Frontal cortex (tissue), 4 donors: ENCODE measurements around the gene SH3RF3. TPM values are rescaled to one million over a fixed set of nuclear protein-coding genes. Genes with fewer than 3 reads are reported as not detected.

Source experiments
- DNase-seq, 2 donors: peaks; one replicate each; pipeline ENCODE4 v3.0.0; 2012; ENCODE audit warnings: low spot score in 2 of 2
- FAIRE-seq: peaks from 2 replicates; lab custom pipeline; 2012; peaks lifted over from hg19 to GRCh38; lab: Jason Lieb, UNC
- total RNA-seq: library from RNA; depleted of rRNA; stranded (reverse); fragments of >200 nt; gene quantifications from one replicate; pipeline ENCODE4 v1.2.3, GENCODE V29; 2014
- donor health status: control.
- donor health status: control.
- donor health status: control.

The SH3RF3 gene
- total RNA-seq, 1 donor from 2014 or later = 9.0 TPM

DNA sequence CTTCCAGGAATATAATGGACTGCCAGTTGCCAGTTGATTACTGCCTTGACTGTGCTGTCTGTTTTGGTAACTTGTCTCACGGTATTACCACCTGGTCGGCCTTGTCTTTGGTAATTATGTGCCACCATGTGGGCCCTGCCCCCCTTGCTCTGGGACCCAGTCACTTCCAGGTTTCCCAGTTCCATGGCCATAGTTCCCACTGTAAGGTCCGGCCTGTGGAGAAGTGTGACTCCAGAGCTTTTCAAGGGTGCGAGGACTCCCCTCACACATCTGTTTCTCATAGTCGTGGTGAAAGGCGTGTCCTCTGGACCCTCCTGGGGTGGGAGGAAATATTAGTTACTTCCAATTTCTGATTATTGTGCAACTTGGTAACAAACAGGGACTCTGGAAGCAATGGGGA is 334.2 kb downstream of the SH3RF3 start:
- DNase-seq = no peak
- no peak for FAIRE-seq

DNA sequence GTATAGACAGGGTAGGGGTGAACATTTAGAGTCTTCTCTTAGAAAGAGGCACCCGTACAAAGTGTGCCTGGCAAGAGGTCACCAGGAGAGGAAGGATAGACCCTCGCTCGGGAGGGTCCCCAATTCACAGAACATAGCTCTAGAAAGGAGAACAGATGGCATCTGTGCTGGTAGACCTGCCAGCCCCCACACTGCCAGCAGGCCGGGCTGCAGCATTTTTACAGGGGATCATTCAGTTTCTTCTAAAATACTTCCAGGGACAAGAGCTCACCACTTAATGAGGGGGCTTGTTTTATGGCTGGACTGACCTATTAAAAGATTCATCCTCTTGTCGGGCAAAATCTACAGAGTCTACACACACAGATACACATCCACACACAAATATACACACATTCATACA is 334.9 kb downstream of the SH3RF3 start:
- no peak for FAIRE-seq
- DNase-seq = no peak

DNA sequence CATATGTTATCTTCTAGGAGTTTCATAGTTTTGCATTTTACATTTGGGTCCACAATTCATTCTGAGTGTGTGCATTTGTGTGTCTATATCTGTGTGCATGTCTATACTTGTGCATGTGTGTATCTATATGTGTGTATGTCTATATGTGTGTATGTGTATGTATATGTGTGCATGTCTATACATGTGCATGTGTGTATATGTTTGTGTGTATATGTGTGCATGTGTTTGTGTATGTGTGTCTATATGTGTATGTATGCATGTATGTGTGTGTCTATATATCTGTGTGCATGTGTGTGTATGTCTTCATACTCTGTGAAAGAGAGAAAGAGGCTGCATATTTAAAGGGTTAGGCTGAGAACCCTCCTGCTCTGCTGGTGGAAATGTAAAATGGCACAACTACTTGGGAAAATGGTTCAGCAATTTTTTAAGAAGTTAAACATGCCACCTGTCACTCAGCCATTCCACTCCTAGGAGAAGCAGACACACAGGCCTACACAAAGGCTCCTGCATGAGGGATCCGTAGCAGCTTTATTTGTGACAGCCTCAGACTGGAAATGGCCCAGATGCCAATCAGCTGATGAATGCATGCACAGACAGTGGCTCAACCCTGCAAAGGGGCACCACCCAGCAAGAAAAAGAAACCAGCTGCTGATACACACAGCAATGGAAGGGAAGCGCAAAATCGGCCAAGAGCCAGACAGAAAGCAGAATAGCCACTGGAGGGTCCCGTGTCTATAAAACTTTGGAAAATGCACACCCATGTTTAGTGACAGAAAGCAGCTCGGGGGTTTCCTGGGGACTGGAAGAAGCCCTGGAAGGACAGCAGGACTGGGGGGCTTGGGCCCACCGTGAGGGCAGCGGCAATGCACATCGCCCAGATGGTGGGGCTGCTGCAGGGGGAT is 337.9 kb downstream of the SH3RF3 start:
- FAIRE-seq (no peak), DNase-seq (no peak)

DNA sequence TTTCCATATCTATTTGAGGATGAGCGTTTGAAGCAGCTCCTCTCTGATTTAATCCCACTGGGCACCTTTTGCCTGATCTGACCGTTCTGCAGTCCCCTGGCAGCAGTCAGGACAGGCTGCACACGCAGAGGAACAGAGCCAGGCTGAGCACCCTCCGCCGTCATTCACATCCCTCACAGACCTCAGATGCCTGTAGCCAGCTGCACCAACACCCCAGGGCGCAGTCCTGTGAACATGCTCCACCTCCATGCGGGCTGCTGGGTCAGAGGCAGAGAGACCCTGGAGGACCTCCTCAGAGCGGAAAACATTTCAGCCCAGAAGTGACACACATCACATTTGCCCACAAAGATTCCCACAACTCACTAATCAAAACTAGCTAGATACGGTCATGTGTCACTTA is 338.7 kb downstream of the SH3RF3 start:
- no peak for FAIRE-seq

DNA sequence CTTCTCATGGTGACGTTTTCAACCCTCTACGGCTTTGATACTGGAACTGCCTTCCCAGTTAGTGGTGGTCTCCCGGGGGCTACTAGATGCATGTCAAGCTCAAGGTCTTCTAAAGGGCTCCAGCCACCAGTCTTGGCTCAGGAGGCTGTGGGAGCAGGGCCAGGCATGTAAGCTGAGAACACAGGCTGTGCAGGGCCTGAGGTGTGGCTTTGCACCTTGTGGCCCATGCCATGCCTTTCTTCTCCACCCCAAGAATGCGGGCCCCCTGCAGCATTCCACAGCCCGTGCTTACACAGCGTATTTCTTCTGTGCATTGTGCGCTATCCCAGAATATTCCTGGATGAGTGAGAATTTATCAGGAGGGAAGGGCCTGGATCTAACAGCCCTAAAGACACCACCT is 339.9 kb downstream of the SH3RF3 start:
- no peak for DNase-seq
- FAIRE-seq = no peak

More for the DNA sequence above, 338.7 kb downstream of the SH3RF3 start:
- no peak for DNase-seq

DNA sequence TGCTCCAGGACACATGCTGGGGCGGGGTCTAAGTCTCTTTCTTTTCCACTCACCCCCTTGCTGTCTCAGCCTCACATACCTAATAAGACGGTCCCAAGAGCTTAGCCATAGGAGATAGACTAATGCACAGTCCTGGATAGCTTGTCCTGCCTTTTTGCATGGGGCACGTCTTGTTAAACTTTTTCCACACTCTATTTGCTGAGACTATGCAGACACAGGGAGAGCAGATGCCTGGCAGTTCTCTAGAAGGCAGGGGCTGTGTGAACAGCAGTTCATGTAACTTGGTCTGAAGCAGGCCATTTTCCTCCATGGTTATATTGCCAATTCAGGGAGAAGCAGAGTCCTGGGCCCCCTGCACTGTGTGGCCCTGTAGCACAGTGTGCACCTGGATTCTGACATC is 342.7 kb downstream of the SH3RF3 start:
- DNase-seq (no peak), FAIRE-seq (no peak)

DNA sequence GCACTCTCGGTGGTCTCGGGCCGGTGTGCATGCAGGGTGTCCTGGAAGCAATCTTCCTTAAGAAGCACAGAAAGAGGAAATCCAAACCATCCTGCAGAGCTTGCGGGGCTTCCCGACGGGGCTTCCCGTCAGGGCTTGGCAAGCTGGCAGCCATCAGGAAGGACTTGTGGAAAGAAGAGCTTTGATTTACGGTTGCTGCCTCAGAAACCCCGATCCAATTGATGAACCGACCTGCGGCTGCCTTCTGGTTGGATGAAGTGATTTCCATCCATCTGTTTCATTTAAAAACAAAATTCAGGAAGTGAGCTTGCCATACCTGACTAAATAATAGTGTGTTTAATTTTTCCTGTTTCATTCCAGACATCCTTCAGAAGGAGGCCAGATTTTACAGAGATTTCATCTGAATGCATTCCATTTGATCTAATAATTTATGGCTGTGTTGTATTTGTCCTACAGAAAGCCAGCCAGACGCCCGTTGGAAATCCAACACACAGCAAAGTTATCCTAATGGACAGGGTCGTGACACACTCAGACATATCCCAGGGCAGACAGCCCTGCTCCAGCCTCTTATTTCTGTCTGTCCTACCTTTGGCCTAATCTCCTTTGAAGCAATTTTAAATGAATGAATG is 343.4 kb downstream of the SH3RF3 start:
- DNase-seq (no peak), FAIRE-seq (no peak)

DNA sequence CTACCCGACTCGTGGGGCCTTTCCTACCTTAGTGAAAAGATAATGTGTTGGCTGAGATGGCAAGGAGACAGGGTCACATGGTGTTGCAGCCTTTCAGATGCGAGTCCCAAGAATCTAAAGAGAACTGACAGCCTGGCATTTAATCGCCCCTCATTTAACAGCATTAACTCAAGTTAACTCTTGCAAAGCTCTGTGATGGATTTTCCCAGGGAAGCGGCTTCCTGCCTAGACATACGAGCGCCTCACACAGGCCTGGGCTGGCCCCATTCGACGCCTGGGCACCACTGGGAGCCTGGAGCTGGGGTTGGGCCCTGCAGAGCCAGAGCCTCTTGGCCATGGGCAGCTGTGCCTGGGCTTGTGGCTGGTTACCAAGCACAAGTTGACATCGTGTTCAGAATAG is 344.0 kb downstream of the SH3RF3 start:
- no peak for DNase-seq
- no peak for FAIRE-seq

DNA sequence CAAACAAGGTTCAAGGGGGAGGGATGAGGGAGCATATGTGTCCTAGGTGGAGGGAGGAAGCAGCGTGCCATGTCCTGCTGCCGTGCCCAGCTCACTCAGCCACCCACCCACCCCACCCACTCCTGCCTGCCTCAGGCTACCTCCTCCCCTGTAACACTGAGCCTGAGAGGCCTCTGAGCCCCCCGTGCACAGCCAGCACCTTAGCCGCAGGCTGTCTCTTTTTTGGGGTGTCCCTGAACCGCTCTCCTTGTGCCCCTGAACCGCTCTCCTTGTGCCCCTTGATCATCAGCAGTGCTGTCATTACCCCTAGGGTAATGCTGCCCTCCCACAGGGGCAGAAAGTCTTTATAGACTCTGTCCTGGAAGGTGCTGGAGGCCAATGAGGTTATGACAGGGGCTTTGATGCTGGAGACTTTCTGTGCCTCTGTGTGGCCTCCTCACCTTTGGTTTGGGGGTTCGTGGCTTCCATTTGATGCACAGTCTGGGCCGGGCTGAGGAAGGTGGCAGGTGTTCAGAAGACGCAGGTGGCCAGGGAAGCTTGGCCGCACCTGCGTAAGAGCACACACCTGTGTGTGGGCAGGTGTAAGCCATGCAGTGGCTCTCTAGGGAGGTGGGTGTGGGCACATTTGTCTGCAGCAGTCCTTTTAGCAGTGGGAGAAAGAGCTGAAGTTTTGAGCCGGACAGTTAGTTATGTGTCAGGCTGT is 344.8 kb downstream of the SH3RF3 start:
- DNase-seq = no peak
- FAIRE-seq = no peak

DNA sequence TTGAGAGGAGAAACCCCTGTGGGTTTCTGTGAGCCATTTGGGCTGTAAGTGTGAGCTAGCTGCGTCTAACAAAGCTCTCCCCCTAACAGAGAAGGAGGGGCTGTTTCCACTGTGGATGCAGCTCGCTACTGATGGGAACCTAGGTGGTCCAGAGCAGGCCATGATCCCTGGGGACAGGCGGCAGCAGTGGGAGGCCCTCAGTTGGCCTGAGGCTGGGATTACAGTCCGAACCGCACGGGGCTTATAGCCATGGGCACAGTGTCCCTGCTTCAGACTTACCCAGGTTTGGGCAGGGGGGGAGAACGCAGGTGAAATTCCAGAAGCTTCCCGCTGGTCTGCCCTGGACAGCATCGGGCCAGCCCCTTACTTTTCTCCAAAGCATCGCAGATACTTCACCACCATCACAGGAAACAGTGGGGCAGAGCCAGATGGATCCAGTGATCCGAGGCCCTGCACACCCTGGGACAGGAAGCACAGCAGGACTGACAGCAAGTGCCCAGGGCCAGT is 345.4 kb downstream of the SH3RF3 start:
- DNase-seq (no peak), FAIRE-seq (no peak)

DNA sequence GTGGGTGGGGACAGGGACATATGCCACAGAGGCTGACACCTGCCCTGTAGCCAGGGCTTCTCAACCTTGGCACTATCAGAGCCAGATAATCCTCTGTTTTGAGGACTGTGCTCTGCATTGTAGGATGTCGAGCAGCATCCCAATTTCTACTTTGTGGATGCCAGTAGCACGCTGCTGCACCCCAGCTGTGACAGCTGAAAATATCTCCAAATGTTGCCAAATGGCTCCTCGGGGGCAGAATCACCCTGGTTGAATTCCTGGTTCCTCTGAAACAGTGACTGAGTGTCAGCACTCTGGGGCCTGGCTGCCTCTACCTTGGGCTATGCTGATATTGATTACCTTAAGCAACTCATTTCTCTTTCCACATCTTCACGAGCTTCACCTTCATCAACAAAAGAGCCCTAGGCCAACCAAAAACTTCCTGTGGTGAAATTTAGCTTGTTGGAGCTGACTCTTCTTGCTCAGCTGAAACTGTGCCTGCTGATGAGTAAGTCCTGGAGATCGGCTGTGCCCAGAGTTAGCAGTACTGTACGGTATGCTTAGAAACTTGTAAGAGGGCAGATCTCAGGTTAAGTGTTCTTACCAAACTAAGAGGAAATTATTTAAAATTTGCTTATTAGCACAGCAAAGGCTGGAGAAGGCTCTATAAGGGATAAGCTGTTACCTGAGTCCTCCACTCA is 346.7 kb downstream of the SH3RF3 start:
- no peak for FAIRE-seq
- DNase-seq = no peak

DNA sequence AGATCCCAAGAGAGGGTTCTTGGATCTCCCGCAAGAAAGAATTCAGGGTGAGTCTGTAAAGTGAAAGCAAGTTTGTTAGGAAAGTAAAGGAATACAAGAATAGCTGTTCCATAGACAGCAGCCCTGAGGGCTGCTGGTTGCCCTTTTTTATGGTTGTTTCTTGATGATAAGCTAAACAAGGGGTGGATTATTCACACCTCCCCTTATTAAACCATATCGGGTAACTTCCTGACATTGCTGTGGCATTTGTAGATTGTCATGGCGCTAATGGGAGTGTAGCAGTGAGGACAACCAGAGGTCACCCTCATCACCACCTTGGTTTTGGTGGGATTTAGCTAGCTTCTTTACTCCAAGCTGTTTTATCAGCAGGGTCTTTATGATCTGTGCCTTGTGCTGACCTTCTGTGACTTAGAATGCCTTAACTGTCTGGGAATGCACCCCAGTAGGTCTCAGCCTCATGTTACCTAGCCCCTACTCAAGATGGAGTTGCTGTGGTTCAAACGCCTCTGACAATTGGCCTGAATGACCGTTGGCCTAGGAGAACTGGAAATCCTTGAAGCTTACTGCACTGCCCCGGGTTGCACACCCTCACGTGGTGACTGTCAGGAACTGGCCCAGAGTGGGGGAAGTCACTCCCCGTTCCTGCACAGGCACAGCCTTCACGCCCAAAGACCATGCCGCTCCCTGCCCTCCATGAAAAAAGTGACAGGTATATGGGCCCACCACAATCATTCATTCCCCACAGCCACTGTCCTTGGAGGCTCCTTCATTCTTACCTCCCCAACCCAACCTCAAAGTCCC is 347.8 kb downstream of the SH3RF3 start:
- FAIRE-seq = no peak
- no peak for DNase-seq

DNA sequence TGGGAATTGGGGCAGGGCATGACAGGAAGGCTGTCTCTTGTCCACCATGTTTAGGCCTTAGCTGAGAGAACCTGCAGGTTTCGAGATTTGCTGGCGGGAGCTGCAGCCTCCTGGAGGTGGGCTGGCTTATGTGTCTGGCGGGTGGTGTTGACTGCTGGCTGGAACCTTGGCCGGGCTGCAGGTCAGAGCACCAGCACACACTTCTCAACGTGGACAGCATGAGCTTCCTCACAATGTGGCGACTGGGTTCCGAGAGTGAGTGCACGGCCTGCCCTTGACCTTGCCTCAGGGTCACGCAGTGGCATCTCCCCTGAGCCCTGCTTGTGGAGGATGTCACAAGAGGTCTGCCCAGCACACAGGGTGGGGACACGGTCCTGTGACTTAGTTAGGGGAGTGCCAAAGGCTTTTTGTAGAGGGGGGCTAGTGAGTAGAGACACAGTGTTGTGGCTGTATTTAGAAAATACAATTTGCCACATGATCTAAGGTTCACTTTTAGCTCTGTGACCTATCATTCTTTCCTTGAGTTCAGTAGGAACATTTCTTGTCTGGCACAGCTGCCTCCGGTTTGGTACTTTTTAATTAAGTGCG is 350.0 kb downstream of the SH3RF3 start:
- DNase-seq (no peak), FAIRE-seq (no peak)

DNA sequence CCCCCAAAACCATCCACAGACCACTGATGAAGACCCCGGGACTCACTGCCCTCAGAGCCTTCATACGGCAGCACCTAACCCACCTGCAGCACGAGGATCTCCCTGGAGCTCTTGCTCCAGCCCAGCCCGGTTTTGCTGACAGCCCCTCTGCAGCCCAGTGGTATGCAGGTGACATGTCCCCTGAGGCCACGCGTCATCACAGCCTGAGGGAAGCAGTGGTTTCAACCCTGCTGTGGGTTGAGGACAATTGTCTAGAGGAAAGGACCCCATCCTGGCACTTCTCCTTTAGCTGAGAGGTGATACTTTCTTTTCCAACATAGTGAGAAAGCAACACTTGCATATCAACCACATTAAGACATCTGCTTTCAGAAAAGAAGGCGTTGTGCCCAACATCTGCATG is 350.8 kb downstream of the SH3RF3 start:
- FAIRE-seq = no peak

DNA sequence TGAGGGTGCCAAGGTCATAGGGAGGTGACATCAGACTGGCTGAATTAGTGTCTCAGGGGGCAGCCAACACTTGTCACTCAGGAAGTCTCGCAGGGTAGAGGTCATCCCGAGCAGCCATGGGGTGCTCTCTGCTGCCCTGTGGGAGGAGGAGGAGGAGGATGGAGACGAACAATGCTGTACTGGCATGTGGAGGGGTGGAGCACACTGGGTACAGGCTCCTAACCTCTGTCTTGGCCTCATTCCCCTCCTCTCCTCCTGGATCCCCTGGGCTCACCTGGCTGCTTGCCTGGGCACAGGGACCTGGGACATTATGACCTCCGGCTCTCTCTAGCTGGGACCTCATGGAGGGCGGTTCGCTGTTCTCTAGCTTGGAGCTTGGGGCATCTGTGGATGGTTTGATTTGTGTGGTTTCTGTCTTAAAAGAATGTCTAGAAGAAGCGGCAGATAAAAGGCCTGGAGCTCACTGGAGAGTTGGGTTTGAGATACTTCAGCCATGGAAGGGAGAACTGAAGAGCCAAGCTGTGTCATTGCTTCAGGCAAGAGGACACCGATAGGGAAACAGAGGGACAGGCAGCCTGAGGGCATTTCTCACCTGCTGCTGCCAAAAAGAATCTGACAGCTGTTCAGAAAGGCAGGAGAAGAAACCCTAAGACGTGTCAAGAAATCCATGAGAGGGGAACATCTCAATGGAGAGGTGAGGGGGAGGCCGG is 351.6 kb downstream of the SH3RF3 start:
- FAIRE-seq = no peak

More for the DNA sequence above, 350.8 kb downstream of the SH3RF3 start:
- DNase-seq = no peak

DNA sequence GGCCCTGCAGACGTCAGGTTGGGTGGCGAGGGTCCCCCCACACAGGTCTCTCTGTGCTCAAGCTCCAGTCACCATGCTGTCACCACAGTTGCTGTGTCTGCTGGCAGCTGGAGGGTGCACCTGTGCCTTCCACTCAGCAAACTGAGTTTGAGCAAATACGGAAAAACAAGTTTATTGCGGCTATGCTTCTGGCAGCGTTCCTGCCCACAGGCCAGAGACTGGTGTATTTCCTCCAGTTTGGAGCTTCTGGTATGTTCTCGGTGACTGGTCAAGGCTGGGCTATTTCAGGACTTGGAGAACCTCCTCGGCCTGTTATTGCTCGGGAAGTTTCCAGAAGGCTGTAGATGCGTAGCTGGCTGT is 352.2 kb downstream of the SH3RF3 start:
- no peak for FAIRE-seq
- DNase-seq = no peak

More for the DNA sequence above, 351.6 kb downstream of the SH3RF3 start:
- no peak for DNase-seq

DNA sequence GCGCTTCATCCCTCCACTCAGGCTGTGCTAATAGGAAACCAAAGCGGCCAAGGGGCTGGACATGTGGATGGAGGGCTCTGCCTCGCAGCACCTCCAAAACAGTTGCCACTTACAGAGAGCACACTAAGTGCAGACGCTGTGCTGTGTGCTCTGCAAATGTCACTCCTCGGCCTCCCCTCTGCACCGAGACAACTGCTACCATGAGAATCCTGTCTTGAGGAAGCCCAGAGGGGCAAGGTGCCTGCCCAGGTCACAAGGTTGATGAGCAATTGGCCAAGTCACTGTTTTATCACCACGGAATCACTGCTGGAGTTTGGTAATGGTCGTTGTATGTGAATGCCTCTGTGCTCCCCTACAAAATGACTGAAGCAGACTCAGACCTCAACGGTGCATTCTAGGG is 352.6 kb downstream of the SH3RF3 start:
- DNase-seq (no peak), FAIRE-seq (no peak)

DNA sequence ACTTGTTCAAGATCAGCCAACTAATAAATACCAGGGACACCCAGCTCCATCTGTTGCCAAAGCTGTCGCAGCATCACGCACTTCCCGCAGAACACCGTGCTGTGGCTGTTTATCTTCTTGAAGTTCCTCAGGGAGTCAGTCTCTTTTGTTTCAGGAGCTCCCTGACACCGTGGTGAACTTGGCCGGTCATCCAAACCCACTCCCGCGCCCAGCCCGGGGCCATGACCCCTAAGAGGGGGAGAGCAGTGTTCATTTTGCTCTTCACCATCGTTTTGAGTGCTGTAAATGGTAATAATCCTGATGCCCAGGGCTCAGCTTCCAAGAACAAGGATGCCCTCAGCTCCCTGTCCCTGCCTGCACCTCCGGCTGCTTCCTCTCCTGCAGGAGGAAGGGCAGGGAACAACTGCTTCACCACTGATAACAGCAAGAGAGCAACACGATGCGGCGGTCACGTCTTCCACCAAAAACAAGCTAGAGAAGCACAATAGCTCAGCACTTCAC is 353.4 kb downstream of the SH3RF3 start:
- no peak for FAIRE-seq
- no peak for DNase-seq
